Vagina (tissue), 2 donors: Measurements from ENCODE around the gene HOXD8.

Experiments used
- CTCF ChIP-seq, 3 experiments: fragments of 450-650 bp in 2 of 3; fragments of 200-600 bp in 1 of 3; sonication (generic) in 1 of 3; IDR thresholded peaks; one replicate each; pipeline ENCODE4 v1.5.1; 2017 to 2019; ENCODE audit warnings: antibody characterized with exemption in 3 of 3, mild to moderate bottlenecking in 2 of 3, moderate library complexity in 2 of 3
- POLR2A ChIP-seq, 2 donors: fragments of 450-650 bp; IDR thresholded peaks; one replicate each; pipeline ENCODE4 v1.6.1; 2017; ENCODE audit warnings: antibody characterized with exemption in 2 of 2, mild to moderate bottlenecking in 2 of 2, moderate library complexity in 2 of 2
- POLR2AphosphoS5 ChIP-seq, 2 donors: sonication (generic); formaldehyde crosslinking; IDR thresholded peaks; one replicate each; pipeline ENCODE4 v1.9.0; 2017; ENCODE audit warnings: antibody characterized with exemption in 2 of 2, mild to moderate bottlenecking in 2 of 2, low read depth in 1 of 2; ENCODE audit not compliant: insufficient read depth in 1 of 2

GRCh38 chr2:176156807-176157498, 27.4 kb downstream of the HOXD8 start, which contains the start of gene HOXD3:
- TF ChIP-seq POLR2AphosphoS5 (IDR thresholded peaks at IDR 0.05; ENCODE audit: insufficient read depth in 1 of 2, low read depth in 1 of 2) (no peak), CTCF (IDR thresholded peaks at IDR 0.05) (no peak), POLR2A (IDR thresholded peaks at IDR 0.05) (no peak)
